GM12864 (cell line): Measurements from ENCODE around the gene RBBP8NL.

Source experiments
- DNase-seq: peaks from one replicate; pipeline ENCODE4 v3.0.0-alpha.2; 2011; ENCODE audit warnings: low read depth
- H3K4me3 ChIP-seq: 2 replicates; pipeline ENCODE4 v1.5.1; 2011; ENCODE audit warnings: mild to moderate bottlenecking, low read depth, low read length, control low read depth
- TF ChIP-seq, protein P1 (sequence below): IDR thresholded peaks from 2 replicates; pipeline ENCODE4 v1.5.1; 2011; ENCODE audit warnings: low read depth, mild to moderate bottlenecking, moderate library complexity, low read length, control low read depth, inconsistent platforms; ENCODE audit errors: missing control alignments

Gene RBBP8NL, protein sequence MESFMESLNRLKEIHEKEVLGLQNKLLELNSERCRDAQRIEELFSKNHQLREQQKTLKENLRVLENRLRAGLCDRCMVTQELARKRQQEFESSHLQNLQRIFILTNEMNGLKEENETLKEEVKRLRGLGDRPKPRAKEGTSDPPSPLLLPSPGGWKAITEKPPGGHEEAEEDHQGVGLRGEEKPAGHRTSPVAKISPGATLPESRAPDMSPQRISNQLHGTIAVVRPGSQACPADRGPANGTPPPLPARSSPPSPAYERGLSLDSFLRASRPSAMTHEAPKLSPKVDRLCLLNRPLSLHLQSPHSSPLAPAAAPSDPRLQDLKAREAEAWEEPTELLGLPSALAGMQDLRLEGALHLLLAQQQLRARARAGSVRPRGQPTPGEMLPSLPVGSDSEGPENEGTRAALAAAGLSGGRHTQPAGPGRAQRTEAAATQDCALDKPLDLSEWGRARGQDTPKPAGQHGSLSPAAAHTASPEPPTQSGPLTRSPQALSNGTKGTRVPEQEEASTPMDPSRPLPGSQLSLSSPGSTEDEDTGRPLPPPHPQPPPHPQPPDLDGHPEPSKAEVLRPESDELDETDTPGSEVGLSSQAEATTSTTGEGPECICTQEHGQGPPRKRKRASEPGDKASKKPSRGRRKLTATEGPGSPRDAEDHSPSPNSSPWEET

DNA sequence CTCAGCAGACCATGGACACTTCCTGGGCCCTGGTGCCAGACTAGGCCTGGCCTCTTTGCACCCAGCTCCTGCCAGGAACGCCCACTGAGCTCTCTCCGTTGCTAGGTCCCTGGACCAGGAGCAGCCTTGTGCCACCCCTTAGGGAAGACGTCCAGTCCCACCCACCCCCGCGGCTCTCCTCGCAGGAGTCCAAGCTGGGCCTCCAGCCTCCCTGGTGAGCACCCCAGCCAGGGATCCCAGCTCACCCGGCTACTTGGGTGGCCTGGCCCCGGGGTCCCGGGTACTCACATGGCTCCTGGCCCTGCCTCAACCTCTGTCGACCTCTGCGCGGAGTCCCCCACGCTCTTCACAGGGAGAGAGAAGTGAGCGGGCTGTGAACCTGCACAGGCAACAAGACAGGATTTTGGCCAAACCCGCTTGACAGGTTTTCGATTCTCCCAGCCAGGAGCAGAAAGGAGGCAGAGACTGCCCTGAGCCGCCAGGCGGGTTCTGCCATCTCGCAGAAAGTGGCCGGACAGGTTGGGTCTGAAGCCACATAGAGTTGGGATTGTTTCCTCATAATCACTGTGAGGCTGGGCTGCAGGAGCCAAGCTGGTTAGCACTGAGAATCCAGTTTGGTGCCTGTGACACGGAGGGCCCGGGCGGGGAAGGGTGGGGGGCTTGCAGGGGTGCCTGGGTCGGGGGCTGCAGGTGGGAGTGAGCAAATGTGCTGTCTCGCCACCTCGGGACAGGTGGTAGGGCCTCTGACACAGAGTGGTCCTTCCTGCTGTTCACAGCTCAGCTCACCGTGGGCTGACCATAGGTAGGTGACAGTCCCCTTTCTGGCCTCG, at the start of gene RBBP8NL:
TSS of gene RBBP8NL (minus strand) at position 368 of the 830 bp plus-strand sequence. CDS start 7,892 bp downstream, outside the sequence.
- TF ChIP-seq, protein P1, sequence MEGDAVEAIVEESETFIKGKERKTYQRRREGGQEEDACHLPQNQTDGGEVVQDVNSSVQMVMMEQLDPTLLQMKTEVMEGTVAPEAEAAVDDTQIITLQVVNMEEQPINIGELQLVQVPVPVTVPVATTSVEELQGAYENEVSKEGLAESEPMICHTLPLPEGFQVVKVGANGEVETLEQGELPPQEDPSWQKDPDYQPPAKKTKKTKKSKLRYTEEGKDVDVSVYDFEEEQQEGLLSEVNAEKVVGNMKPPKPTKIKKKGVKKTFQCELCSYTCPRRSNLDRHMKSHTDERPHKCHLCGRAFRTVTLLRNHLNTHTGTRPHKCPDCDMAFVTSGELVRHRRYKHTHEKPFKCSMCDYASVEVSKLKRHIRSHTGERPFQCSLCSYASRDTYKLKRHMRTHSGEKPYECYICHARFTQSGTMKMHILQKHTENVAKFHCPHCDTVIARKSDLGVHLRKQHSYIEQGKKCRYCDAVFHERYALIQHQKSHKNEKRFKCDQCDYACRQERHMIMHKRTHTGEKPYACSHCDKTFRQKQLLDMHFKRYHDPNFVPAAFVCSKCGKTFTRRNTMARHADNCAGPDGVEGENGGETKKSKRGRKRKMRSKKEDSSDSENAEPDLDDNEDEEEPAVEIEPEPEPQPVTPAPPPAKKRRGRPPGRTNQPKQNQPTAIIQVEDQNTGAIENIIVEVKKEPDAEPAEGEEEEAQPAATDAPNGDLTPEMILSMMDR = no peak

DNA sequence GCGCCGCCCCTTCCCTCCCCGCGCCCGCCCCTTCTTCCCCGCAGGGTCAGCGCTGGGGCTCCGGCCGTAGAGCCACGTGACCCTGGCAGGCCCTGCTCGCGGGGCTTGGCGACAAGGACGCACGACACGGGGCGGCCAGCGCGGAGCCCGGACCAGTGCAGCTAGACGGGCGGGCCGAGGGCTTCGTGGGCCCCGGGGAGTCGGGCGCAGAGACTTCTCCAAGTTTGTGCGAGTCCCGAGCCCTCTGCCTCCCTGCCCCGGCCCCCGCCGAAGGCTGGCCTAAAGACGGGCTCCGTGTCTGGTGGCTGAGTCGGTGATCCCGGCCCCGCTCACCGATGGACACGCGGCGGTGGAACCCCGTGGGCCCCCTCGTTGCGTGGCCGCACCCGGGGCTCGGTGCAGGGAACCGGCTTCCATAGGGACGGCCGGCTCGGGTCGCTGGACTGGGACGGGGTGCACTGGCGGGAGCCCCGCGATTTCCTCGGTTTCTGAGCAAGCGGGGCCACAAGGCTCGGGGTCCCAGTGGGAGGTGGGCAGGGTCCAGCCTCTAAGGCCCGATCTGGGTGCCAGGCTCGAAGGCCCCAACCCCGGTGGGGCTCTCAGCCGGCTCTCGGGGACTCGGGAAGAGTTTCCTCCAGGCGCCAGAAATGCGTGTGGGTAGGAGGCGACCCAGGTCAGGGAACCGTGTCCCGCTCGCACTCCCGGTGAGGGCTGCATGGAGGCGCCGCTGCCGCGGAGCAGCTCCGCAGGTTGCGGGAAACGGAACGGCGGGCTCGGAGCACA, 48.9 kb upstream of the RBBP8NL start:
- no peak for DNase-seq

More for the DNA sequence above, at the start of gene RBBP8NL:
- no peak for DNase-seq
- H3K4me3 ChIP-seq = no peak within 1 kb of the TSS

DNA sequence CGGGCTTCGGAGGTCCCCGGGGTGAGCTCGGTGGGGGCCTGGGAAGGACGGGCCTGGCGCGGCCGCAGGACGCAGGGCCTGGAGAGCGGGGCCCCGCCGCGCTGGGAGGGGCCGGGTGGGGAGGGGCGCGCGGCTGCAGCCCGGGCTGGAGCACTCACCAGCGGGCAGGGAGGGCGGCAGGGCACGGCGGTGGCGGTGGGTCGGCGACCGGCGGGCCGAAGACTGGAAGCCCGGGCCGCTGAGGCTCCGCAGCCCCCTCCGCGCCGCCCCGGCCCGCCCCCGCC, 48.4 kb upstream of the RBBP8NL start, which contains the start of gene GATA5:
TSS of gene GATA5 (minus strand) at position 224 of the 284 bp plus-strand sequence. CDS start 474 bp downstream, outside the sequence.
- no peak for DNase-seq
- TF ChIP-seq, protein P1 = no peak
- H3K4me3 ChIP-seq = no peak within 1 kb of the TSS

More for the DNA sequence above, 48.9 kb upstream of the RBBP8NL start:
- TF ChIP-seq, protein P1 = no peak
- no peak overlapping the region for H3K4me3 ChIP-seq

DNA sequence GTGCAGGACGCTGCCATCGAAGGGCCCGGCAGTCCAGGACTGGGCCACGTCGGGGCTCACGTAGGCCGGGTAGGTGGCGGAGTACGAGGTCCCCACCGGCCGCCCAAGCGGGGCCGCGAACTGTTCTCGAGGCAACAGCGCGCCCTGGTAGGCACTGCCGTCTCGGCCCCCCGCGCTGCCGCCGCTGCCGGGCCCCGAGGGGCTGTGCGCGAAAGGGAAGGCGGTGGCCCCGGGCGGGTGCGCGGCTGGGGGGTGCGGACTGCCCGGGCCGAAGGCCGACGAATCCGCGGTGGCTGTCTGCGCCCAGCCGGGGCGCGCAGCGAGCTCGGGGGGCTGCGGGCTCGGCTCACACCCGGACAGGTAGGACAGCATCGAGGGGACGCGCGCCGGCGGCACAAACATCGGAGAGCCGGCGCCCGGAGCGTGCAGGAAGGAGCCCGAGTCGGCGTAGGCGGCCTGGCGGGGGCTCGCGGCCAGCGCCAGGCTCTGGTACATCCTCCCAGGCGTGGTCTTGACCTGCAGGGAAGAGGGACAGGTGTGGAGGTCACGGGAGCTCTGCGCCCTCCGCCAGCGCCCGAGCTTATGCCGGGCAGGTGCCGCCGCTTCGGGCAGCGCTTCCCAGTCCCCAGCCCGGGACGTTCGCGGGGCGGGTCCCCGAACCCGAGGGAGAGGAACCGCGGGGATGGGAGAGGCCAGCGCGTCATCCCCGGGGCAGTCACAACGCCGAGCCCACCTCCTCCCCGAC, 47.9 kb upstream of the RBBP8NL start:
- TF ChIP-seq, protein P1 = no peak
- no peak overlapping the region for H3K4me3 ChIP-seq
- DNase-seq = no peak

DNA sequence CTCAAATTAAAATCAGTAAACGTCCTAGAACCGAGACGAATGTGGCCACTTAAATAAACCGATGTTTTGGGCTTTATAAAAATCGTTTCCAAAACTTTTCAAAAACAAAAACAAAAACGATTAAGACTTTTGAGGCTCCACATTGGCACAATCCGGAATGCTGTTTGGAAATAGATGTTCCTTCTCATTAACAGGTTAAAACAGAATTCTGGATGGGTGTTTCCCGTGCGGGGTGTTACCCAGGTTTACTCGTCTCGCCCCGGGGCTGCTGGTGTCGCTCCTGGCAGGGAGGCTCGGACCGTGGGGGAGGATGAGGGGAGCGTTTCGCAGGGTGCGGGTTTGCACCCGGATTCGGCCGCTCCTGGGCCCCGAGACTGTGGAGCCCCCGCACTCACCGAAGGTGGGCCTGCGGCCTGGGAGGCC, 47.3 kb upstream of the RBBP8NL start:
- no peak for DNase-seq
- no peak overlapping the region for H3K4me3 ChIP-seq
- TF ChIP-seq, protein P1 = no peak
